Mammary epithelial cell (primary cell): Measurements from ENCODE around the gene RPS28.

ENCODE experiments used
- CTCF ChIP-seq, 2 donors: IDR thresholded peaks in 1 of 2; conservative IDR thresholded peaks in 1 of 2; 2 replicates each; pipeline ENCODE4 v1.5.1; 2011 to 2012; ENCODE audit warnings: inconsistent platforms in 2 of 2, low read length in 2 of 2, mild to moderate bottlenecking in 2 of 2, control low read depth in 1 of 2, low read depth in 1 of 2; ENCODE audit not compliant: insufficient read depth in 1 of 2; ENCODE audit errors: extremely low read depth in 1 of 2
- EZH2 ChIP-seq: IDR thresholded peaks from 2 replicates; pipeline ENCODE4 v1.6.1; 2012; ENCODE audit warnings: low read length, inconsistent platforms, borderline replicate concordance

DNA sequence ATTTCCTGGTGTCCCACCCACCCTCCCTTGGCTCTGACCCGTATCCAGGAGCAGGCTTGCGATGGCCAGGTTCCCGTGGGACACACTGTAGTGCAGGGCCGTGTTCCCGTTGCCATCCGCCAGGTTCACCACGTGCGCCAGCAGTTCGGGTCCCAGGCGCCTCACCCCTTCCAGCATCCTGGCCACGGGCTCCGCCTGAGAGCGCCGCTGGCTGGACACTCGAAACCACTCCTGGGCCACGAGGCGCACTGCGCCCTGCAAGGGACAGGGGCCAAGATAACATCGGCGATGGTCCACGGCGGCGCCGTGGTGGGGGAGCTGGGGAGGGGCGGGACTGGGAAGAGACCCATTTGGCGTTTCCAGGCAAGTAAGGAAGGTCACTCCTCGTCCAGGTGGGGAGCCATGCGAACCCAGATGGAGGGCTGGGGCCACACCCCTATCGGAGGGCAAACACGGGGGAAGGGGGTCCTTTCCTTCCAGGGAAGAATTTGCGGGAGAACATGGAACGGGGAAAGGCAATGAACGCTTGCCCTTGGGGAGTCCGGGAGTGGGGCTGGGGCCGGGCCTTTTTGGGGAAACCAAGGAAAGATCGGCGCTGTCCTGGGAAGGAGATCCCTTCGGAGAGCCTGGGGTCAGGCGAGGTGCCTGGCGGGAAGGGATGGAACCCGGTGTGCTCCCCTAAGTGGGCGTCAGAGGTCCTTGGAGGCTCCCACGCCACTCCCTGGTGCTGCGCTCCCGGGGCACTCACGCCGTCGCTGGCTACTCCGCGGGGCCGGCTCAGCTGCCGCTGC is 11.9 kb downstream of the RPS28 start:
- TF ChIP-seq CTCF (conservative IDR thresholded peaks at IDR 0.05 in 1 of 2, IDR thresholded peaks at IDR 0.05 in 1 of 2; ENCODE audit: extremely low read depth in 1 of 2, insufficient read depth in 1 of 2, low read depth in 1 of 2, low read length in 2 of 2) (no peak), EZH2 (no peak)
